Measurements from ENCODE around the gene SUGP2.

GRCh38 chr19:18969931-18970659 lies 63.2 kb downstream of the SUGP2 start:
- TF ChIP-seq, protein P1, sequence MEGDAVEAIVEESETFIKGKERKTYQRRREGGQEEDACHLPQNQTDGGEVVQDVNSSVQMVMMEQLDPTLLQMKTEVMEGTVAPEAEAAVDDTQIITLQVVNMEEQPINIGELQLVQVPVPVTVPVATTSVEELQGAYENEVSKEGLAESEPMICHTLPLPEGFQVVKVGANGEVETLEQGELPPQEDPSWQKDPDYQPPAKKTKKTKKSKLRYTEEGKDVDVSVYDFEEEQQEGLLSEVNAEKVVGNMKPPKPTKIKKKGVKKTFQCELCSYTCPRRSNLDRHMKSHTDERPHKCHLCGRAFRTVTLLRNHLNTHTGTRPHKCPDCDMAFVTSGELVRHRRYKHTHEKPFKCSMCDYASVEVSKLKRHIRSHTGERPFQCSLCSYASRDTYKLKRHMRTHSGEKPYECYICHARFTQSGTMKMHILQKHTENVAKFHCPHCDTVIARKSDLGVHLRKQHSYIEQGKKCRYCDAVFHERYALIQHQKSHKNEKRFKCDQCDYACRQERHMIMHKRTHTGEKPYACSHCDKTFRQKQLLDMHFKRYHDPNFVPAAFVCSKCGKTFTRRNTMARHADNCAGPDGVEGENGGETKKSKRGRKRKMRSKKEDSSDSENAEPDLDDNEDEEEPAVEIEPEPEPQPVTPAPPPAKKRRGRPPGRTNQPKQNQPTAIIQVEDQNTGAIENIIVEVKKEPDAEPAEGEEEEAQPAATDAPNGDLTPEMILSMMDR (IDR thresholded peaks at IDR 0.05; ENCODE audit: insufficient read depth, low read length, poor library complexity, severe bottlenecking) = no peak
- no peak for TF ChIP-seq EZH2phosphoT487 (conservative IDR thresholded peaks at IDR 0.05; ENCODE audit: low read length)

Measured in SU-DHL-6 (cell line).